Measurements from ENCODE around the gene CNN1. TPM values are rescaled to one million over a fixed set of nuclear protein-coding genes. Genes with fewer than 3 reads are reported as not detected.

CNN1 gene
- total and polyA plus RNA-seq, 2 of the 13 experiments (the other 11 are each of a cell fraction or from before 2014, with no cell fraction given) = 0.70 to 1.1 TPM

- ATAC-seq (no peak), DNase-seq (ENCODE audit: low spot score) (no peak), FAIRE-seq (no peak)
- in situ Hi-C loops (cut with HindIII; ENCODE audit: extremely low pct_ligation_motif_present, low pct_unique_long_range_greater_than_20kb) (no loop called here), intact Hi-C loops (cut with micrococcal nuclease; ENCODE audit: unreplicated experiment) (no loop called here)
- H3K27me3 ChIP-seq (ENCODE audit: control insufficient read depth in 1 of 2, insufficient read depth in 2 of 2, low read length in 2 of 2) = no peaks in the 10 kb centered on the region
- H3K4me1 ChIP-seq (ENCODE audit: insufficient read depth, low read length) = peaks cover 39% of the 10 kb centered on the region
- TSS peak; percentile 72 for BruUV-seq (replicated peaks)
- H3K4me2 ChIP-seq (ENCODE audit: low read depth, low read length) = no peak overlapping the region
- WGBS (ENCODE audit: low lambda C conversion rate) = 82% methylated on average over 10 of the region's 10 CpGs
- TF ChIP-seq SCMH1 (CRISPR knock-in tag; IDR thresholded peaks at IDR 0.05; ENCODE audit: borderline replicate concordance) (no peak), ZSCAN30 (CRISPR knock-in tag; IDR thresholded peaks at IDR 0.05) (no peak), ZNF205 (CRISPR knock-in tag; IDR thresholded peaks at IDR 0.05) (no peak), ZNF672 (CRISPR knock-in tag; IDR thresholded peaks at IDR 0.05) (no peak), ZNF510 (CRISPR knock-in tag; IDR thresholded peaks at IDR 0.05; ENCODE audit: low read depth) (no peak), ZNF710 (CRISPR knock-in tag; IDR thresholded peaks at IDR 0.05; ENCODE audit: borderline replicate concordance) (no peak), NFKB2 (CRISPR knock-in tag; IDR thresholded peaks at IDR 0.05; ENCODE audit: borderline replicate concordance) (no peak), ZNF20 (CRISPR knock-in tag; IDR thresholded peaks at IDR 0.05) (no peak), KLF11 (CRISPR knock-in tag; IDR thresholded peaks at IDR 0.05) (no peak), TCF12 (IDR thresholded peaks at IDR 0.05) (no peak), TCF12 (CRISPR knock-in tag; IDR thresholded peaks at IDR 0.05) (no peak), ZNF780A (CRISPR knock-in tag; IDR thresholded peaks at IDR 0.05) (no peak), SUZ12 (IDR thresholded peaks at IDR 0.05; ENCODE audit: low read depth, low read length) (no peak), E2F5 (CRISPR knock-in tag; conservative IDR thresholded peaks at IDR 0.05) (no peak), MTF1 (CRISPR knock-in tag; IDR thresholded peaks at IDR 0.05) (no peak)
- POLR2A ChIA-PET = no interaction called here
- no peak overlapping the region for H3K27ac ChIP-seq (ENCODE audit: extremely low read length, insufficient read depth, low read length)
- no peak overlapping the region for H2AFZ ChIP-seq (ENCODE audit: low read length)
- H3K4me3 ChIP-seq (replicated peaks in 1 of 3; ENCODE audit: insufficient read depth in 1 of 3, low read depth in 2 of 3, low read length in 3 of 3) = no peak overlapping the region
- peaks cover 27% of the 10 kb centered on the region for H3K79me2 ChIP-seq (ENCODE audit: insufficient read depth, low read length)
- no peaks in the 10 kb centered on the region for H4K20me1 ChIP-seq (ENCODE audit: insufficient read depth, low read length)
- no peaks in the 10 kb centered on the region for H3K36me3 ChIP-seq (replicated peaks in 1 of 2; ENCODE audit: control insufficient read depth in 1 of 2, insufficient read depth in 2 of 2, low read length in 2 of 2)
- H3K9ac ChIP-seq (ENCODE audit: insufficient read depth, low read depth, low read length) = no peak overlapping the region
- H3K9me3 ChIP-seq (ENCODE audit: low read length) = no peaks in the 10 kb centered on the region
- CTCF ChIA-PET (ENCODE audit: low intra/inter-chr PET ratio, low total read pairs) = no interaction called here
These were observed 57.5 kb downstream of the CNN1 start for GRCh38 chr19:11596156-11596555.

Data from HepG2 (cell line).